Panc1 (cell line): ENCODE data around the gene AMZ1. TPM values are rescaled to one million over a fixed set of nuclear protein-coding genes. Genes with fewer than 3 reads are reported as not detected.

Source experiments
- ATAC-seq: fragments of 200-7000 bp; cut with Tn5 transposase; 2 replicates; pipeline ENCODE4 v1.9.1; 2020; ENCODE audit warnings: mild to moderate bottlenecking, moderate library complexity
- BruUV-seq: library from RNA; stranded (reverse); fragments of 400-500 nt; replicated peaks from 2 replicates; lab custom pipeline; 2021; lab: Mats Ljungman, UMichigan
- CTCF ChIA-PET: fragments of 300-600 bp; sonication (Branson Sonifier 250); formaldehyde crosslinking; loops from one replicate; lab custom pipeline; 2022; ENCODE audit warnings: antibody characterized with exemption; lab: Charles Lee
- POLR2A ChIA-PET: fragments of 300-600 bp; sonication (Branson Sonifier 250); formaldehyde crosslinking; loops from one replicate; lab custom pipeline; 2022; ENCODE audit warnings: antibody characterized with exemption; lab: Charles Lee
- DNase-seq: peaks from one replicate; pipeline ENCODE4 v3.0.0-alpha.2; 2010; ENCODE audit warnings: low read depth, low spot score
- H3K27ac ChIP-seq: 2 replicates; pipeline ENCODE4 v1.5.1; 2011; ENCODE audit warnings: mild to moderate bottlenecking, low read length, inconsistent platforms
- H3K27me3 ChIP-seq: fragments of 200-500 bp; sonication (Bioruptor generic); 2 replicates; pipeline ENCODE4 v1.6.0; 2014; ENCODE audit warnings: low read length, inconsistent platforms; ENCODE audit not compliant: control insufficient read depth, insufficient read depth
- H3K36me3 ChIP-seq: fragments of 200-500 bp; sonication (Bioruptor generic); 2 replicates; pipeline ENCODE4 v1.5.1; 2014; ENCODE audit warnings: inconsistent platforms, mild to moderate bottlenecking, low read length, moderate library complexity; ENCODE audit not compliant: control insufficient read depth, insufficient read depth
- H3K4me1 ChIP-seq: 2 replicates; pipeline ENCODE4 v1.5.1; 2011; ENCODE audit warnings: inconsistent platforms, mild to moderate bottlenecking, low read length, moderate library complexity; ENCODE audit not compliant: control insufficient read depth, insufficient read depth
- H3K4me3 ChIP-seq, 2 experiments: 2 replicates each; pipeline ENCODE4 v1.5.1; 2011 to 2012; ENCODE audit warnings: low read depth in 2 of 2, low read length in 2 of 2, mild to moderate bottlenecking in 2 of 2, inconsistent platforms in 1 of 2, moderate library complexity in 1 of 2
- H3K9me3 ChIP-seq: fragments of 200-500 bp; sonication (Bioruptor generic); 2 replicates; pipeline ENCODE4 v1.5.1; 2014; ENCODE audit warnings: low read depth, mild to moderate bottlenecking, inconsistent platforms, low read length, moderate library complexity; ENCODE audit not compliant: control insufficient read depth, insufficient read depth
- POLR2AphosphoS5 ChIP-seq: IDR thresholded peaks from 2 replicates; pipeline ENCODE4 v1.6.1; 2012; ENCODE audit warnings: mild to moderate bottlenecking, low read depth, low read length, moderate library complexity
- SIN3A ChIP-seq: IDR thresholded peaks from 2 replicates; pipeline ENCODE4 v1.6.1; 2012; ENCODE audit warnings: low read depth, mild to moderate bottlenecking, low read length, moderate library complexity, borderline replicate concordance; ENCODE audit not compliant: insufficient read depth
- TCF7L2 ChIP-seq: IDR thresholded peaks from 2 replicates; pipeline ENCODE4 v1.6.1; 2011; ENCODE audit warnings: mild to moderate bottlenecking, low read depth, low read length, inconsistent platforms
- in situ Hi-C: cut with HindIII; loops from 2 replicates; pipeline ENCODE4 v1.10.0; 2016; ENCODE audit warnings: low sequenced_read_pairs, low pct_unique_long_range_greater_than_20kb
- intact Hi-C: fragments of 100-400 bp; cut with micrococcal nuclease; formaldehyde crosslinking; loops from one replicate; pipeline ENCODE4 v1.10.0; 2022; ENCODE audit not compliant: unreplicated experiment
- total RNA-seq: library from RNA; stranded (reverse); gene quantifications from one replicate; pipeline ENCODE4 v1.2.1, GENCODE V29; 2021; ENCODE audit not compliant: unreplicated experiment
- TF ChIP-seq, protein P1 (sequence below), 2 experiments: IDR thresholded peaks; 2 replicates each; pipeline ENCODE4 v1.6.1; 2011 to 2012; ENCODE audit warnings: low read depth in 2 of 2, control low read depth in 1 of 2, low read length in 1 of 2, mild to moderate bottlenecking in 1 of 2, moderate library complexity in 1 of 2; ENCODE audit not compliant: insufficient read depth in 1 of 2
- TF ChIP-seq, protein P2 (sequence below): fragments of 450-650 bp; IDR thresholded peaks from 2 replicates; pipeline ENCODE4 v1.5.1; 2017; ENCODE audit warnings: mild to moderate bottlenecking

Gene AMZ1
- total RNA-seq, 1 experiment from 2014 or later, result 0.57 TPM

DNA sequence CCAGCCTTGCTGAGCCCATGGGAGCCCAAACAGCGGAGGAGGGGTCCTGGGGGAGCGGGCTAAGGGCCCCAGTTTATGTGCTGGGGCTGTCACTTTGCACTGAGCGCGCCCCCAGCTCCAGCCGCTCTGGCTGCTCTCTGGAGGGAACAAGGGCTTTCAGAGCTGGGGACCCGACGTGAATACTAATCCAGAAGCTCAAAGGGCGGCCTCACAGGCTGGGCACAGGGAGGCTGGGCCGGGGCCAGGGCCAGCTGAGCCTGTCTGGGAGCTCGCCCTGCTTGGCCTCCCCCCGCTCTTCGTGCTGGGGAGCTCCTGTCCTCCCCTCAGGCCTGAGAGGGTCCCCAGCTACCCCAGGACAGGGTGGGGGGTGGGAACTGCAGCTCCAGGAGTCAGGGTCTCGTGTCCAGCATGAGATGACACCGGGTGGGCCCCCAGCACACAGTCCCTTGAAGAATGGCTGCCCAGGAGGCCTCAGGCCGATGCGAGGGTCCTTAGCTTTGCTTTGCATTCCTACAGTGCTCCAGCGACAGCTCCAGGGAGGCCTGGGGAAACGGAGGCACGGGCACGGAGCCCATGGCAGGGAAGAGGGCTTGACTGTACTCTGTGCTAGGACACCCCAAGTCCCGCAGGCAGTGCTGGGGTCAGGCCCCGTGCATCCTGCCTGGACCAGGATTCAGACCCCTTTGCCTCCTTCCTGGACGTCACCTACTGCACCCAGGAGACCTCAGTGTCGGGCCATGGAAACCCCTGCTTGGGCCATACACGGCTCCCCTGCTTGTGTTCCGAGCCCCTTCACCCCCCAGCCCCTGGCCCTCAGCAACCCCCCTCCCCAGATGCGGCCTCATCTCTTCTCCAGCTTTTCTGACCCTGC, 5.8 kb upstream of the AMZ1 start:
- DNase-seq (no peak), ATAC-seq (no peak)
- ChIA-PET CTCF (interaction anchor here (0.5 to 1.4 kb wide), 7 partner anchors 11 to 231 kb away, joined by 3 to 10 read pairs (median 4); no protein-coding TSS in a partner anchor), POLR2A (no interaction called here)
- Histone ChIP-seq H3K4me3 (no peak overlapping the region), H3K9me3 (no peaks in the 10 kb centered on the region), H3K36me3 (no peaks in the 10 kb centered on the region), H3K27ac (no peak overlapping the region), H3K27me3 (no peaks in the 10 kb centered on the region), H3K4me1 (no peaks in the 10 kb centered on the region; the same call in 1 of the 2 replicates)
- in situ Hi-C loops, result no loop called here
- intact Hi-C loops, result loop anchor here (10.0 kb wide), 1 partner anchor 227 kb away; no protein-coding TSS in a partner anchor
- TF ChIP-seq, protein P1, sequence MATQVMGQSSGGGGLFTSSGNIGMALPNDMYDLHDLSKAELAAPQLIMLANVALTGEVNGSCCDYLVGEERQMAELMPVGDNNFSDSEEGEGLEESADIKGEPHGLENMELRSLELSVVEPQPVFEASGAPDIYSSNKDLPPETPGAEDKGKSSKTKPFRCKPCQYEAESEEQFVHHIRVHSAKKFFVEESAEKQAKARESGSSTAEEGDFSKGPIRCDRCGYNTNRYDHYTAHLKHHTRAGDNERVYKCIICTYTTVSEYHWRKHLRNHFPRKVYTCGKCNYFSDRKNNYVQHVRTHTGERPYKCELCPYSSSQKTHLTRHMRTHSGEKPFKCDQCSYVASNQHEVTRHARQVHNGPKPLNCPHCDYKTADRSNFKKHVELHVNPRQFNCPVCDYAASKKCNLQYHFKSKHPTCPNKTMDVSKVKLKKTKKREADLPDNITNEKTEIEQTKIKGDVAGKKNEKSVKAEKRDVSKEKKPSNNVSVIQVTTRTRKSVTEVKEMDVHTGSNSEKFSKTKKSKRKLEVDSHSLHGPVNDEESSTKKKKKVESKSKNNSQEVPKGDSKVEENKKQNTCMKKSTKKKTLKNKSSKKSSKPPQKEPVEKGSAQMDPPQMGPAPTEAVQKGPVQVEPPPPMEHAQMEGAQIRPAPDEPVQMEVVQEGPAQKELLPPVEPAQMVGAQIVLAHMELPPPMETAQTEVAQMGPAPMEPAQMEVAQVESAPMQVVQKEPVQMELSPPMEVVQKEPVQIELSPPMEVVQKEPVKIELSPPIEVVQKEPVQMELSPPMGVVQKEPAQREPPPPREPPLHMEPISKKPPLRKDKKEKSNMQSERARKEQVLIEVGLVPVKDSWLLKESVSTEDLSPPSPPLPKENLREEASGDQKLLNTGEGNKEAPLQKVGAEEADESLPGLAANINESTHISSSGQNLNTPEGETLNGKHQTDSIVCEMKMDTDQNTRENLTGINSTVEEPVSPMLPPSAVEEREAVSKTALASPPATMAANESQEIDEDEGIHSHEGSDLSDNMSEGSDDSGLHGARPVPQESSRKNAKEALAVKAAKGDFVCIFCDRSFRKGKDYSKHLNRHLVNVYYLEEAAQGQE (IDR thresholded peaks at IDR 0.05; ENCODE audit: insufficient read depth in 1 of 2, low read depth in 2 of 2, low read length in 1 of 2), result no peak
- TF ChIP-seq, protein P2, sequence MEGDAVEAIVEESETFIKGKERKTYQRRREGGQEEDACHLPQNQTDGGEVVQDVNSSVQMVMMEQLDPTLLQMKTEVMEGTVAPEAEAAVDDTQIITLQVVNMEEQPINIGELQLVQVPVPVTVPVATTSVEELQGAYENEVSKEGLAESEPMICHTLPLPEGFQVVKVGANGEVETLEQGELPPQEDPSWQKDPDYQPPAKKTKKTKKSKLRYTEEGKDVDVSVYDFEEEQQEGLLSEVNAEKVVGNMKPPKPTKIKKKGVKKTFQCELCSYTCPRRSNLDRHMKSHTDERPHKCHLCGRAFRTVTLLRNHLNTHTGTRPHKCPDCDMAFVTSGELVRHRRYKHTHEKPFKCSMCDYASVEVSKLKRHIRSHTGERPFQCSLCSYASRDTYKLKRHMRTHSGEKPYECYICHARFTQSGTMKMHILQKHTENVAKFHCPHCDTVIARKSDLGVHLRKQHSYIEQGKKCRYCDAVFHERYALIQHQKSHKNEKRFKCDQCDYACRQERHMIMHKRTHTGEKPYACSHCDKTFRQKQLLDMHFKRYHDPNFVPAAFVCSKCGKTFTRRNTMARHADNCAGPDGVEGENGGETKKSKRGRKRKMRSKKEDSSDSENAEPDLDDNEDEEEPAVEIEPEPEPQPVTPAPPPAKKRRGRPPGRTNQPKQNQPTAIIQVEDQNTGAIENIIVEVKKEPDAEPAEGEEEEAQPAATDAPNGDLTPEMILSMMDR, result no peak
- no peak for TF ChIP-seq POLR2AphosphoS5
- TF ChIP-seq SIN3A, result no peak
- no peak for TF ChIP-seq TCF7L2
- BruUV-seq, result no TSS peak

DNA sequence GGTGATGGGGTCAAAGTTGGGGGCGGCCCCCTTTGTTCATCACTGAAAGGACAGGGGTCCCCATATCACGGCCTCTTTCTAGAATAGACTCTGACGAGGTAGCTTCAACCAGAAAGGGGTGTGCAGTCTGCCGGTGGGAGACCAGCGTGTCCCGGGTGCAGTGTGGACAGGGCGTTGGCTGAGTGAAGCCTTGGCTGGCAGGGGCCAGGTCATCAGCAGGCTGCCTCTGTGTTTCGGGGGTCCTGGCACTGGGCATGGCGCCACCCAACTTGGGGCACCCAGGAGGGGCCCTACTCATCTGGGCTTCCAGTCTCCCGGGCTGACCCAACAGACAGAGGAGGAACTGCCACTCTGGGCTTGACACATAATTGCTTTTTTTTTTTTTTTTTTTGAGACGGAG, 3.5 kb upstream of the AMZ1 start:
- TF ChIP-seq, protein P1 (IDR thresholded peaks at IDR 0.05; ENCODE audit: insufficient read depth in 1 of 2, low read depth in 2 of 2, low read length in 1 of 2), result no peak
- TF ChIP-seq, protein P2, result no peak
- TF ChIP-seq POLR2AphosphoS5, result no peak
- TF ChIP-seq TCF7L2, result no peak
- TF ChIP-seq SIN3A, result no peak
- H3K4me1 ChIP-seq, result peaks cover 3% of the 10 kb centered on the region
- no peaks in the 10 kb centered on the region for H3K9me3 ChIP-seq
- DNase-seq (no peak), ATAC-seq (no peak)
- H3K27me3 ChIP-seq, result peaks cover 3% of the 10 kb centered on the region; the same call in 1 of the 2 replicates
- ChIA-PET POLR2A (no interaction called here), CTCF (no interaction called here)
- no peaks in the 10 kb centered on the region for H3K36me3 ChIP-seq
- in situ Hi-C loops, result no loop called here
- intact Hi-C loops, result loop anchor here (10.0 kb wide), 1 partner anchor 230 kb away; no protein-coding TSS in a partner anchor
- no peak overlapping the region for H3K27ac ChIP-seq
- no TSS peak for BruUV-seq
- H3K4me3 ChIP-seq, result no peak overlapping the region
